T-cell (primary cell): ENCODE data around the gene UNC13C. TPM values are rescaled to one million over a fixed set of nuclear protein-coding genes. Genes with fewer than 3 reads are reported as not detected.

Experiments
- ATAC-seq, 4 experiments: fragments of 200-7000 bp in 3 of 4; fragments of 150-1000 bp in 1 of 4; cut with Tn5 transposase; replicated peaks in 1 of 4; 1 replicate in 3 of 4; 2 replicates in 1 of 4; pipeline ENCODE4 v1.10.0; 2021; ENCODE audit warnings: moderate library complexity in 3 of 4, mild to moderate bottlenecking in 2 of 4, moderate number of reproducible peaks in 1 of 4
- CTCF ChIA-PET, 2 donors: fragments of 300-600 bp; sonication (Branson Sonifier 250); formaldehyde crosslinking; loops; one replicate each; lab custom pipeline; 2022; ENCODE audit warnings: antibody characterized with exemption in 2 of 2; lab: Charles Lee
- POLR2A ChIA-PET, 2 donors: fragments of 300-600 bp; sonication (Branson Sonifier 250); formaldehyde crosslinking; loops; one replicate each; lab custom pipeline; 2022; ENCODE audit warnings: antibody characterized with exemption in 2 of 2; lab: Charles Lee
- DNase-seq, 35 experiments: peaks; one replicate each; pipeline versions ENCODE4 v3.0.0 to v3.0.0-alpha.2; 2013 to 2023
- H3K27ac ChIP-seq: one replicate; pipeline ENCODE4 v1.5.1; 2013; ENCODE audit warnings: low read length
- H3K27me3 ChIP-seq, 2 experiments: replicated peaks in 1 of 2; 1 replicate in 1 of 2; 2 replicates in 1 of 2; pipeline versions ENCODE4 v1.6.1 to v1.7.0; 2013; ENCODE audit warnings: low read length in 1 of 2, mixed read lengths in 1 of 2; ENCODE audit not compliant: control insufficient read depth in 2 of 2, insufficient read depth in 2 of 2; ENCODE audit errors: extremely low read depth in 1 of 2
- H3K36me3 ChIP-seq, 2 donors: 1 replicate in 1 of 2; 2 replicates in 1 of 2; pipeline versions ENCODE4 v1.6.1 to v1.7.0; 2013; ENCODE audit warnings: low read length in 1 of 2; ENCODE audit not compliant: control insufficient read depth in 2 of 2, insufficient read depth in 1 of 2; ENCODE audit errors: extremely low read depth in 1 of 2
- H3K4me1 ChIP-seq, 2 experiments: 1 replicate in 1 of 2; 2 replicates in 1 of 2; pipeline versions ENCODE4 v1.6.1 to v1.7.0; 2013; ENCODE audit warnings: low read length in 2 of 2, mixed read lengths in 1 of 2; ENCODE audit not compliant: insufficient read depth in 2 of 2, control insufficient read depth in 1 of 2; ENCODE audit errors: extremely low read depth in 1 of 2
- H3K4me3 ChIP-seq, 2 donors: 1 replicate in 1 of 2; 2 replicates in 1 of 2; pipeline versions ENCODE4 v1.5.1 to v1.7.0; 2013; ENCODE audit warnings: mild to moderate bottlenecking in 2 of 2, low read length in 1 of 2, moderate library complexity in 1 of 2; ENCODE audit not compliant: control insufficient read depth in 1 of 2; ENCODE audit errors: extremely low read depth in 1 of 2
- H3K9me3 ChIP-seq: 2 replicates; pipeline ENCODE4 v1.7.0; 2013
- H3K27ac Mint-ChIP-seq, 2 donors: one replicate each; pipeline ENCODE4 v1.8.0; 2020 to 2021; ENCODE audit warnings: mild to moderate bottlenecking in 2 of 2, mixed read lengths in 2 of 2
- H3K27me3 Mint-ChIP-seq, 2 donors: one replicate each; pipeline ENCODE4 v1.8.0; 2021 to 2022; ENCODE audit warnings: mixed read lengths in 2 of 2
- H3K36me3 Mint-ChIP-seq: one replicate; pipeline ENCODE4 v1.8.0; 2021; ENCODE audit warnings: mixed read lengths
- H3K4me1 Mint-ChIP-seq, 3 donors: one replicate each; pipeline ENCODE4 v1.8.0; 2020 to 2022; ENCODE audit warnings: mixed read lengths in 3 of 3, mild to moderate bottlenecking in 1 of 3
- H3K4me3 Mint-ChIP-seq, 3 donors: one replicate each; pipeline ENCODE4 v1.8.0; 2020 to 2022; ENCODE audit warnings: mild to moderate bottlenecking in 3 of 3, mixed read lengths in 3 of 3, moderate library complexity in 3 of 3
- H3K9me3 Mint-ChIP-seq, 3 donors: one replicate each; pipeline ENCODE4 v1.8.0; 2020 to 2022; ENCODE audit warnings: mixed read lengths in 3 of 3
- WGBS: methylation state at CpG from one replicate; pipeline ENCODE4 v1.1.5; 2013; ENCODE audit warnings: missing lambda C conversion rate; ENCODE audit not compliant: insufficient coverage; 5-methylcytosine and 5-hydroxymethylcytosine counted together
- total RNA-seq, 35 experiments: library from RNA in 6 of 35; stranded (reverse) in 6 of 35; fragments of 120-200 nt in 1 of 35; gene quantifications; one replicate each; pipeline versions ENCODE4 v1.2.1 to v1.2.4 and lab custom pipeline; 2013 to 2026

Gene UNC13C
- total RNA-seq, 5 donors from 2014 or later (not counting 1 experiment from before 2014, with no cell fraction given) = not detected

DNA sequence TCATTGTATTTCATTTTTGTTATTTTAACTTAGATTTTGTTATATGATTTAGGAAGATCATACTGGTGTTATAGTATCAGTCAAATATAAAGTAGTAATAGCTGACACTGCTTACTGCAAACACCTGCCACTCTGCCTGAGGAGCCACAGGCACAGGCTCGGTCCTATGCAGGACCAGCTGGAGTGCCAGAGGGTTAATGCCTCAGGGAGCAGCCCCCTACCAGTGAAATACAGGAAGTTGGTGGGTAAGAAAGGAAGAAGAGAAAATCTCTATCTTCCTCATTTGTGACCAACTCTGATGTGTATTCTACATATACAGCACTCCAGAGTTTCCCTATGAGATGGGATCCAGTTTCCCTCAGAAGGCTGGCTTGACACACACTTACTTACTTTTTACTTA, 593.3 kb downstream of the UNC13C start:
- DNase-seq = no peak
- Histone ChIP-seq H3K4me3 (no peak overlapping the region), H3K9me3 (no peaks in the 10 kb centered on the region), H3K27ac (no peak overlapping the region), H3K36me3 (no peaks in the 10 kb centered on the region), H3K27me3 (no peaks in the 10 kb centered on the region), H3K4me1 (no peaks in the 10 kb centered on the region)
- Mint-ChIP-seq H3K27ac (no peak overlapping the region), H3K9me3 (peaks cover 0 to 3% (median 0%) of the 10 kb centered on the region in 3 donors), H3K4me3 (no peak overlapping the region), H3K4me1 (no peaks in the 10 kb centered on the region), H3K36me3 (no peaks in the 10 kb centered on the region), H3K27me3 (no peaks in the 10 kb centered on the region)
- ChIA-PET POLR2A (no interaction called here), CTCF (no interaction called here)
- no peak for ATAC-seq
- WGBS = no CpG with 5 or more reads among the region's 1 CpG

DNA sequence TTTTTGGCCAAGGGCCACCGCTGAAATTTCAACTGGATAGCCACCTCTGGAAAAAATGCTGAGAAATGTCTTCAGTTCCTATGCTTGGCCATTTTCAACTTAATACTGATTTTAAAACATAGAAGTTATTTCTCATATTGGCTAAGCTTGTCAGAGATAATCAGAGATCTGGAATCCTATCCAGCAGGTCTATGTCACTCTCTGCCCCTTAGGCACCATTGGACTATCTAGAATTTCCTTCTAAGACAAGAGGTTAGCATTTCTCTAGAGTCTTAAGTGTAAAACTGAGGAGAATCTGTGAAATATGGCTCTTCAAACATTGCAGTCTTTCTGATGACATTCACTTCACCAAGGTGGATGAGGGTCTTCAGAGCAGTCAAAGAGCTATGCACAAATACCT, 597.3 kb downstream of the UNC13C start:
- Histone ChIP-seq H3K36me3 (no peaks in the 10 kb centered on the region), H3K4me1 (no peaks in the 10 kb centered on the region), H3K27ac (no peak overlapping the region), H3K9me3 (no peaks in the 10 kb centered on the region), H3K4me3 (no peak overlapping the region), H3K27me3 (peaks cover 0 to 8% of the 10 kb centered on the region in 2 experiments)
- H3K36me3 Mint-ChIP-seq = no peaks in the 10 kb centered on the region
- ATAC-seq (no peak), DNase-seq (no peak)
- ChIA-PET CTCF (no interaction called here), POLR2A (no interaction called here)
- no peaks in the 10 kb centered on the region for H3K4me1 Mint-ChIP-seq
- H3K9me3 Mint-ChIP-seq = no peaks in the 10 kb centered on the region
- no peaks in the 10 kb centered on the region for H3K27me3 Mint-ChIP-seq
- H3K27ac Mint-ChIP-seq = no peak overlapping the region
- no CpG with 5 or more reads among the region's 1 CpG for WGBS
- H3K4me3 Mint-ChIP-seq = no peak overlapping the region

DNA sequence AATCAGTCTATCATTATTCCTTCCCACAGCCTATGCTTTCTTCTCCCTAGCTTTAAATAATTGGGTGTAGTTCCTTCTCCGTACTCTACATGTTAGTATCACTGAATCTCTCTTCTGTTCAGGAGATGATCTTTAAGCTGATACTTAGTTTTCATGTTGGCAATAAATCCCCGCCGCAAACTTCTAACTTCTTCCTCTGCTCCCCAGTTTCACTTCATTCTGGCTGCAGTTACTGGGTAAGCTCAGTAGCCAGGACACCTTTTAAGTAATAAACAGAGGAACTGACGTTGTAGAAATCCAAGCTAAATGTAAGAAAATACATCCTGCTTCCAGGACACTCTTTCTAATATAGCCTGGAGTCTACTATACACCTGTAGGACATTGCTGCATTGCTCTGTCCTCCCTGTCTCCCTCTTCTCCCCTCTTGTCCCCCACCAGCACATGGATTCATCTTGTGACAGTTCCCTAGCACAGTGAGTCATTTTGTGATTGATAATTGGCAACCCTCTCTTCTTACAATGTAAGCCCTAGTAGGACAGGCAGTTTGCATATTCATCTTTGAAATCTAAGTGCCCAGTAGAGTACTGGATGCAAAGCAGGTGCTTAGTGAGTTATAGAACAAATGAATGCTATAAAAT, 598.2 kb downstream of the UNC13C start:
- Histone ChIP-seq H3K4me1 (no peaks in the 10 kb centered on the region), H3K9me3 (no peaks in the 10 kb centered on the region), H3K36me3 (no peaks in the 10 kb centered on the region), H3K27me3 (peaks cover 0 to 8% of the 10 kb centered on the region in 2 experiments), H3K27ac (no peak overlapping the region), H3K4me3 (no peak overlapping the region)
- Mint-ChIP-seq H3K27ac (no peak overlapping the region), H3K4me3 (no peak overlapping the region), H3K36me3 (no peaks in the 10 kb centered on the region), H3K9me3 (peaks cover 3 to 4% (median 4%) of the 10 kb centered on the region in 3 donors), H3K27me3 (no peaks in the 10 kb centered on the region), H3K4me1 (no peaks in the 10 kb centered on the region)
- CTCF ChIA-PET = no interaction called here
- POLR2A ChIA-PET = no interaction called here
- ATAC-seq (no peak), DNase-seq (no peak)
- WGBS = 83% methylated on average over 1 of the region's 4 CpGs

DNA sequence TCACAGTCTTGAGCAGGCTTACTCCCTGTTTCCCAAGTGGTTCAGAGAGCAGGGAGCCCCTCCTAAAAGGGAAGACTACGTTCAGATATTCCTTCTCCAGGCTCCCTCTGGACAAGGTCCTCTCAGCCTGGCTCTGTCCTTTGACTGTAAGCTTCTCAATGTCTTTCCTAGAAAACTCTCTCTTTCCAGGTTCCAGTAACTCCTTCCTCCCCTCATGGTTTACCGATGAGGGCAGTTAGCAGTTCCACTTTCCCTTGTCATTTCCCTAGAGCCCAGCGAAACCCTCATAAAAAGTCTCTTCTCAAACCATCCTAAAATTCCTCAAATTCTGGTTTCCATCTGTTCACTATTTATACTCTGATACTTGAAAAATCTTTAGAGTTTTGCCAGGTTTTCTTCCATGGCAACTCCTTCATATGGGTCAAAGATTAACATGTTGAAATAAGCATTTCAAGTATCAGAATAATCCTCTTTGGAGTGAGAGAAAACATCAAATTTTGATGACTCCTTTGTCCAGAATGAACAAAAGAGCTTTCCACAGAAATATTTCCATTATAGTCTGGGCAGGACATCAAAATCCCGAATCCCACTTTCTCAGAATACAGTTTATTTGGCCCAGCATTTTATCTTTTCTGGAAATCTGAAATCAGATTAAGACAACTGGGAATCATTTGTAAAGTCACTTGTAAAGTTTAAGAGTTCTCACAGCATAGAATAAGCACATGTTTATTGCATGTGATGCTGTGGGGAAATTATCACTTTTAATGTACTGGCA, 599.4 kb downstream of the UNC13C start:
- Histone ChIP-seq H3K27me3 (peaks cover 0 to 8% of the 10 kb centered on the region in 2 experiments), H3K9me3 (no peaks in the 10 kb centered on the region), H3K4me1 (no peaks in the 10 kb centered on the region), H3K36me3 (no peaks in the 10 kb centered on the region), H3K27ac (no peak overlapping the region), H3K4me3 (no peak overlapping the region)
- ATAC-seq = no peak
- no peak overlapping the region for H3K4me3 Mint-ChIP-seq
- no peak overlapping the region for H3K27ac Mint-ChIP-seq
- DNase-seq = no peak
- POLR2A ChIA-PET = interaction anchor here in 1 of 2 donors (0.6 kb wide), 1 partner anchor 11 kb away, joined by 3 read pairs; no protein-coding TSS in a partner anchor
- H3K36me3 Mint-ChIP-seq = no peaks in the 10 kb centered on the region
- peaks cover 3 to 4% (median 4%) of the 10 kb centered on the region in 3 donors for H3K9me3 Mint-ChIP-seq
- 90% methylated on average over 3 of the region's 4 CpGs for WGBS
- CTCF ChIA-PET = no interaction called here
- no peaks in the 10 kb centered on the region for H3K27me3 Mint-ChIP-seq
- no peaks in the 10 kb centered on the region for H3K4me1 Mint-ChIP-seq

DNA sequence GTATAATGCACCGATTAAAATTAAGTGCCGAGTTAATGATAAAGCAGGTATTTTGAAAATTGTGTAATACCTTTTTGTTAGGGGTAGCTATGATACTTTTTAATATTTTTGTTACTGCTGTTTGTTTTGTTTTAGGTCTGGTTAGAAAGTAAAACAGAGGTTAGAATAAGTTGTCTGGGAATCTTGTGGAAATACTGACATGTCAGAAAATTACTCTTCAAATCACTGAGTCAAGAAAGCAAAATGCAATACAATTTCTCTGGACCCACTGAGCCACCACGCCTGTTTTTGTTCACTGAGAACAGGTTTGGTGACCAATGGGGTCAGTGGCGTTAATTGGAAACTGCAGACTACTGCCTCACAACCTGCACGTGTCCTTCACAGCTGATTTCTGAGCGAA, 601.6 kb downstream of the UNC13C start:
- ATAC-seq = no peak
- H3K36me3 Mint-ChIP-seq = no peaks in the 10 kb centered on the region
- DNase-seq = no peak
- H3K9me3 Mint-ChIP-seq = peaks cover 3 to 4% (median 4%) of the 10 kb centered on the region in 3 donors
- H3K27ac Mint-ChIP-seq = no peak overlapping the region
- 78% methylated on average over 4 of the region's 6 CpGs for WGBS
- Histone ChIP-seq H3K36me3 (no peaks in the 10 kb centered on the region), H3K9me3 (no peaks in the 10 kb centered on the region), H3K27ac (no peak overlapping the region), H3K27me3 (peaks cover 0 to 8% of the 10 kb centered on the region in 2 experiments), H3K4me1 (no peaks in the 10 kb centered on the region), H3K4me3 (no peak overlapping the region)
- no peaks in the 10 kb centered on the region for H3K27me3 Mint-ChIP-seq
- CTCF ChIA-PET = no interaction called here
- no peaks in the 10 kb centered on the region for H3K4me1 Mint-ChIP-seq
- no peak overlapping the region for H3K4me3 Mint-ChIP-seq
- POLR2A ChIA-PET = no interaction called here

DNA sequence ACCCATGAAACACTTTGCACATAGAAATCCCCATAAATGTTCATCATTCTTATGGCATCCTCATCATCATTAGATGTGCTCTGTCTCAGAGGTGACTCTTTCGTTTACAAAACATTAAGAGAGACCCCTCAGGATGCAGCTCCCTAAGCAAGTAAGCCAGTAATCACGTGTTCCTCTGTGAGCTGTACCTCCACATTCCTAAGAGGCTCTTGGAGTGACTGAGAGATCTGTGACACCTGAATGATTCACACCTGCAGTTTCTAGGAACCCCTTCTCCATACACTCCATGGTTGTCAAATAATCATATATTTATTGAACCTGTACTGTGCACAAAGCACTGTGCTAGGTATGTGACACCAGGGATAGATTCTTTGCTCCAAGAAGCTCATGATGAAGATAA, 602.4 kb downstream of the UNC13C start:
- ChIA-PET POLR2A (no interaction called here), CTCF (no interaction called here)
- Histone ChIP-seq H3K27ac (no peak overlapping the region), H3K4me3 (no peak overlapping the region), H3K9me3 (no peaks in the 10 kb centered on the region), H3K4me1 (no peaks in the 10 kb centered on the region), H3K27me3 (peaks cover 0 to 8% of the 10 kb centered on the region in 2 experiments), H3K36me3 (no peaks in the 10 kb centered on the region)
- peaks cover 3 to 4% (median 4%) of the 10 kb centered on the region in 3 donors for H3K9me3 Mint-ChIP-seq
- H3K27ac Mint-ChIP-seq = no peak overlapping the region
- ATAC-seq (no peak), DNase-seq (no peak)
- H3K27me3 Mint-ChIP-seq = no peaks in the 10 kb centered on the region
- H3K36me3 Mint-ChIP-seq = no peaks in the 10 kb centered on the region
- no CpG with 5 or more reads among the region's 2 CpGs for whole genome bisulfite sequencing
- H3K4me3 Mint-ChIP-seq = no peak overlapping the region
- H3K4me1 Mint-ChIP-seq = no peaks in the 10 kb centered on the region
